Glutamatergic neuron (in vitro differentiated cells): ENCODE data around the gene RRP1. TPM values are rescaled to one million over a fixed set of nuclear protein-coding genes. Genes with fewer than 3 reads are reported as not detected.
"Not testable (repeated sequence)": the region's sequence is repeated elsewhere in the genome, so short reads cannot be mapped to it uniquely, and the experiment has no call there.

Source experiments
- DNase-seq: peaks from one replicate; pipeline ENCODE4 v3.0.0; 2022
- H3K27ac Mint-ChIP-seq: one replicate; pipeline ENCODE4 v1.8.0; 2020; ENCODE audit warnings: mild to moderate bottlenecking, mixed read lengths, inconsistent platforms; ENCODE audit not compliant: unreplicated experiment
- H3K27me3 Mint-ChIP-seq: one replicate; pipeline ENCODE4 v1.8.0; 2020; ENCODE audit warnings: mild to moderate bottlenecking, moderate library complexity, mixed read lengths, inconsistent platforms; ENCODE audit not compliant: unreplicated experiment
- H3K36me3 Mint-ChIP-seq: one replicate; pipeline ENCODE4 v1.8.0; 2020; ENCODE audit warnings: mild to moderate bottlenecking, mixed read lengths, inconsistent platforms; ENCODE audit not compliant: unreplicated experiment
- H3K4me1 Mint-ChIP-seq: one replicate; pipeline ENCODE4 v1.8.0; 2020; ENCODE audit warnings: mild to moderate bottlenecking, low read depth, mixed read lengths, inconsistent platforms; ENCODE audit not compliant: unreplicated experiment
- H3K4me3 Mint-ChIP-seq: one replicate; pipeline ENCODE4 v1.8.0; 2020; ENCODE audit warnings: mild to moderate bottlenecking, mixed read lengths, inconsistent platforms; ENCODE audit not compliant: unreplicated experiment
- H3K9me3 Mint-ChIP-seq: one replicate; pipeline ENCODE4 v1.8.0; 2020; ENCODE audit warnings: mild to moderate bottlenecking, moderate library complexity, mixed read lengths, inconsistent platforms; ENCODE audit not compliant: unreplicated experiment
- CTCF ChIP-seq: fragments of 200-600 bp; sonication (generic); IDR thresholded peaks from one replicate; pipeline ENCODE4 v1.5.0; 2021; ENCODE audit not compliant: partially characterized antibody, unreplicated experiment
- total RNA-seq: library from RNA; stranded (reverse); fragmentation: NEBNext Ultra II Directional; extraction: Animal tissue kit (Norgen Biotek cat#: 25700); gene quantifications from one replicate; pipeline ENCODE4 v1.2.1, GENCODE V29; 2021; ENCODE audit not compliant: unreplicated experiment

RRP1 gene
- total RNA-seq, 1 donor from 2014 or later: 26.2 TPM

GRCh38 chr21:43836616-43837015 is 47.2 kb downstream of the RRP1 start:
- no peak overlapping the region for H3K4me3 Mint-ChIP-seq
- DNase-seq: no peak
- peaks cover 10% of the 10 kb centered on the region for H3K36me3 Mint-ChIP-seq
- no peaks in the 10 kb centered on the region for H3K27me3 Mint-ChIP-seq
- peaks cover 5% of the 10 kb centered on the region for H3K9me3 Mint-ChIP-seq
- TF ChIP-seq CTCF: no peak
- H3K27ac Mint-ChIP-seq: no peak overlapping the region
- no peaks in the 10 kb centered on the region for H3K4me1 Mint-ChIP-seq

GRCh38 chr21:43840259-43840658 is 50.9 kb downstream of the RRP1 start:
- H3K36me3 Mint-ChIP-seq: peaks cover 4% of the 10 kb centered on the region
- no peak for DNase-seq

GRCh38 chr21:43842742-43843141 is 53.4 kb downstream of the RRP1 start:
- Mint-ChIP-seq H3K4me3 (no peak overlapping the region), H3K27me3 (peaks cover 2% of the 10 kb centered on the region), H3K9me3 (peaks cover 1% of the 10 kb centered on the region), H3K4me1 (no peaks in the 10 kb centered on the region), H3K27ac (no peak overlapping the region), H3K36me3 (peaks cover 4% of the 10 kb centered on the region)
- no peak for DNase-seq
- no peak for TF ChIP-seq CTCF

More at GRCh38 chr21:43840259-43840658, 50.9 kb downstream of the RRP1 start:
- no peak for TF ChIP-seq CTCF
- H3K4me1 Mint-ChIP-seq: no peaks in the 10 kb centered on the region
- no peaks in the 10 kb centered on the region for H3K27me3 Mint-ChIP-seq
- no peak overlapping the region for H3K27ac Mint-ChIP-seq
- H3K4me3 Mint-ChIP-seq: no peak overlapping the region
- H3K9me3 Mint-ChIP-seq: peaks cover 1% of the 10 kb centered on the region

GRCh38 chr21:43844906-43845305 is 55.5 kb downstream of the RRP1 start:
- not testable (repeated sequence) for H3K4me3 Mint-ChIP-seq, H3K9me3 Mint-ChIP-seq, DNase-seq, H3K36me3 Mint-ChIP-seq, H3K27ac Mint-ChIP-seq, H3K27me3 Mint-ChIP-seq, H3K4me1 Mint-ChIP-seq

GRCh38 chr21:43845386-43845785 is 56.0 kb downstream of the RRP1 start:
- Mint-ChIP-seq H3K27me3 (peaks cover 2% of the 10 kb centered on the region), H3K36me3 (no peaks in the 10 kb centered on the region), H3K27ac (no peak overlapping the region), H3K4me3 (no peak overlapping the region), H3K9me3 (no peaks in the 10 kb centered on the region), H3K4me1 (no peaks in the 10 kb centered on the region)
- TF ChIP-seq CTCF: no peak
- DNase-seq: no peak

GRCh38 chr21:43846430-43846829 is 57.1 kb downstream of the RRP1 start:
- DNase-seq: no peak
- Mint-ChIP-seq H3K36me3 (peaks cover 4% of the 10 kb centered on the region), H3K27me3 (peaks cover 2% of the 10 kb centered on the region), H3K4me3 (no peak overlapping the region), H3K9me3 (peaks cover 2% of the 10 kb centered on the region), H3K4me1 (peaks cover 2% of the 10 kb centered on the region), H3K27ac (no peak overlapping the region)
- TF ChIP-seq CTCF: no peak
